RPMI7951 (cell line): ENCODE results near the gene SULF2. TPM values are rescaled to one million over a fixed set of nuclear protein-coding genes. Genes with fewer than 3 reads are reported as not detected.
A peak's percentile ranks its signal among the peaks of the same experiment; 100 is the strongest.

ENCODE experiments used
- DNase-seq: peaks from one replicate; pipeline ENCODE4 v3.0.0-alpha.2; 2012; ENCODE audit warnings: low read depth
- total RNA-seq: library from RNA; depleted of rRNA; stranded (reverse); fragments of >200 nt; shearing (Covaris generic); gene quantifications from 2 replicates; pipeline ENCODE4 v1.2.3, GENCODE V29; 2014

Gene SULF2
- total RNA-seq, 1 experiment from 2014 or later, result 74.4 TPM

- no peak for DNase-seq
These were observed 136.3 kb downstream of the SULF2 start for GRCh38 chr20:47648943-47649342.

GRCh38 chr20:47647994-47648393 is 137.3 kb downstream of the SULF2 start:
- no peak for DNase-seq

GRCh38 chr20:47645632-47646031 is 139.6 kb downstream of the SULF2 start:
- DNase-seq, result peak; percentile 23

- no peak for DNase-seq
These were observed 142.7 kb downstream of the SULF2 start for GRCh38 chr20:47642624-47643023.

- DNase-seq, result no peak
These were observed 143.2 kb downstream of the SULF2 start for GRCh38 chr20:47642118-47642517.

GRCh38 chr20:47638851-47639250 is 146.4 kb downstream of the SULF2 start:
- DNase-seq, result no peak

GRCh38 chr20:47635256-47635655 is 150.0 kb downstream of the SULF2 start:
- no peak for DNase-seq

GRCh38 chr20:47631078-47631477 is 154.2 kb downstream of the SULF2 start:
- no peak for DNase-seq

- peak; percentile 15 for DNase-seq
These were observed 155.4 kb downstream of the SULF2 start for GRCh38 chr20:47629907-47630306.

- no peak for DNase-seq
These were observed 157.7 kb downstream of the SULF2 start for GRCh38 chr20:47627540-47627939.

- DNase-seq, result no peak
These were observed 162.1 kb downstream of the SULF2 start for GRCh38 chr20:47623206-47623605.

- no peak for DNase-seq
These were observed 163.1 kb downstream of the SULF2 start for GRCh38 chr20:47622118-47622665.

GRCh38 chr20:47620808-47621805 is 164.2 kb downstream of the SULF2 start:
- peak; percentile 72 for DNase-seq

GRCh38 chr20:47618479-47618878 is 166.8 kb downstream of the SULF2 start:
- no peak for DNase-seq

- DNase-seq, result no peak
These were observed 170.5 kb downstream of the SULF2 start for GRCh38 chr20:47614703-47615309.

GRCh38 chr20:47612670-47613069 is 172.6 kb downstream of the SULF2 start:
- no peak for DNase-seq

- DNase-seq, result no peak
These were observed 173.5 kb downstream of the SULF2 start for GRCh38 chr20:47611785-47612184.

GRCh38 chr20:47610945-47611250 is 174.4 kb downstream of the SULF2 start:
- no peak for DNase-seq

GRCh38 chr20:47610247-47610944 is 174.9 kb downstream of the SULF2 start:
- peak; percentile 84 for DNase-seq

GRCh38 chr20:47609001-47609400 is 176.3 kb downstream of the SULF2 start:
- no peak for DNase-seq
